Occipital lobe (tissue), 2 donors: ENCODE data around the gene ACTRT2. TPM values are rescaled to one million over a fixed set of nuclear protein-coding genes. Genes with fewer than 3 reads are reported as not detected.

Experiments used
- DNase-seq: peaks from one replicate; lab custom pipeline; 2025; lab: John Stamatoyannopoulos, UW
- total RNA-seq: library from RNA; depleted of rRNA; stranded (reverse); fragments of >200 nt; gene quantifications from one replicate; pipeline ENCODE4 v1.2.3, GENCODE V29; 2014

Gene ACTRT2
- not detected for total RNA-seq

DNA sequence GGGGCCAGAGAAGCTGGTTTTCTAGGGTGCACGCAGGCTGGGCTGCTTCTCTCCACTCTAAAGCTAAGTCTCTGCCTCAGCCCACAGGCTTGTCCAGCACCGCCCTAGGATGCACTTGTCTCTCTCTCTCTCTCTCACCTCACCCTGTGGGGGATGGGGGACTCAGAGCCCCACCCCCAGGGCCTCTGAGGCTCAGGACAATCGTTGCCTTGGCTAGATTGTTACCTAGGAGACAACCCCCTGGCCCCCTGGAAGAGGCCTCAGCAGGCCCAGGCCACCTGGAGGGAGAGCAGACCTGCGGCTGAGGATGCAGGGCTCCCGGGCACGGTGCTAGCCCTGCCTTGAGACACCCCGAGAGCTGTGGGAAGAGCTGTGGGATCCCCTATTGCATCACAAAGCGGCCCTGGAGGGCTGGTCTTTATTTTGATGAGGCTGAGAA lies at the start of gene ACTRT2:
TSS of gene ACTRT2 (plus strand) at position 235 of the 439 bp plus-strand sequence. CDS start 220 bp downstream, outside the sequence.
- no peak for DNase-seq

DNA sequence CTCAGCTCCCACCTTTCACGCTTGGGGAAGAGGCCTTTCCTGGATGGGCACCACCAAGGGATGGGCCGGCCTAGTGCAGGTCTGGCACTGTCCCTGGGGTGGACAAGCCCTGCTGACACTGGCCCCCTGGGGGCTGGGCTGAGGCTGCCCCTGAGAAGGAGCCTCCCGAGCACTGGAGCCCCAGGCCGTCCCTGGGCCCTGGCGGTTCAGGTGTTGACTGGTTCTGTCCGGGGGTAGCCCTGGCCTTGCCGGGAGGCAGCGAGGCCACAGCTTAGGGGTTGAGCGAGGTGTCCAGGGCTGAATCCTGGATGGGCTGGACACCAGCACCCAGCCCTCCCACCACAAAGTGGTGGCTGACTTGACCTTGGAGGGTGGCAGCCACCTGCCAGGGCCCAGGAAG lies 49.7 kb upstream of the ACTRT2 start:
- no peak for DNase-seq

DNA sequence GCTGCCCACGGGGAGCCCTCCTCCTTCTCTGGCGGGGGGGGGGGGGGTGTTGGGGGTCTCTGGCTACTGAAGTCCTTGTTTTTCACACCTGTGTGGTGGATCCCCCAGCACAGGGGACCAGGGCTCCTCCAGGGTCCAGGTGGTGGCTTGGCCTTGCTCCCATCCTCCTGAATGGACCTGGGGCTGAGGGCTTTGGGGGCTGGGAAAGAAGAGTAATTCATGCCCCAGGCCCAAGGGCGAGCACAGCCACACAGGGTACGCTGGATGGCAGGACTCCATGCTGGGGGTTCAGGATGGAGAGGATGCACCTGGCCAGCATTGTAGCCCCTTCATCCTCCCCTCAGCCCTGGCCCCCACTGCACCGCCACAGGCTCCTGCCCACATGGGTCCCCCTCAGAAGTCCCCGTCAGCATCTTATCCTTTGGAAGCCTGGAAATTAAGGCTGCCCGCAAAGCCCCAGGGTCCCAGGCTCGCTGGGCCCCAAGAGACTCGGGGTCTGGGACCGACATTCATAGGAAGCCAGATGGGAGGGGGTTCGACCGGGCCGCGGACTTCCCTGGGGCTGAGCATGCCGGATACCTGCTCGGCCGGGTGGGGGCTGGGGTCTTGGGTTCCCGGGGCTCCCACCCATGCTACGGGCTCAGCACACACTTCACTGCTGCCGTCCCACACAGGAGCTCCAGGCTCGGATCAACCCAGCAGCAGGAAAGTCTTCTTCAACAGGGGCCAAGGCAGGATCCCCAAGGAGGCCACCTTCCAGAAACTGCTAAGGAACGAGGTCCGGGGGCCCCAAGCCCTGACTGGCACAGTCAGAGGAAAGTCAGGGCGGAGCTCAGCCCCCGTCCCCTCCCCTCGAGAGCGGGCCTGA lies 49.0 kb upstream of the ACTRT2 start:
- no peak for DNase-seq

DNA sequence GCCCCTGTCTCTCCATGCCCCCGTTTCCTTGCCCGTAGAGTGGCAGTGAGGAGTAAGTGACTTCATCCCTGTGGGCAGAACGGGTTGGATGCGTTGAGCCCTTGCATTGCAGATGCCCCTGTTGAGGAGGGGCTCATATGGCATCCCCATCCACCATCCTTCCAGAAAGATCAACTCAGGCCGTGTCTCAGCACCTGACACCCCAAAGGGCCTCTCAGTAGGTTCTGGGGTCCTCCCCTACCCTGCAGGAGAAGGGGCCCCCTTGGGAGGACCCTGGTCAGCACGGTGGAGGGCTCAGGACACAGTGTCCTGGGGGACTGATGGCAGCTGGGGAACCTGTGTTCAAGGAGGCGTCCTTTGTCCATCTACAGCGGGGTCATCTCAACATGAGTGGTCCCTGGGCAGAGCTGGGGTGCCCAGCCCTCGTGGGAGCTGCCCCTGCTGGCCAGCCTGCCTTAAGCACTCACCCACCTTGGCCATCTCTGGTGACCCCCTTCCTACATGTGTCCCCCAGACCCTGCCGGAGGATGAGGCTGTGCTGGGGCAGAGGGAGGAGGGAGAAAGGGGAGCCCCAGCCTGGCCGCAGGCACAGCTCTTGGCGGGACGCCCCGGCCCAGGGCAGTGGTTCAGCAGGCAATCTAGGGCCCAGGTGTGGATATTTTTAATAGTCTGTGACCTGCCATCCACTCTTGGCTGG lies 48.2 kb upstream of the ACTRT2 start:
- no peak for DNase-seq

DNA sequence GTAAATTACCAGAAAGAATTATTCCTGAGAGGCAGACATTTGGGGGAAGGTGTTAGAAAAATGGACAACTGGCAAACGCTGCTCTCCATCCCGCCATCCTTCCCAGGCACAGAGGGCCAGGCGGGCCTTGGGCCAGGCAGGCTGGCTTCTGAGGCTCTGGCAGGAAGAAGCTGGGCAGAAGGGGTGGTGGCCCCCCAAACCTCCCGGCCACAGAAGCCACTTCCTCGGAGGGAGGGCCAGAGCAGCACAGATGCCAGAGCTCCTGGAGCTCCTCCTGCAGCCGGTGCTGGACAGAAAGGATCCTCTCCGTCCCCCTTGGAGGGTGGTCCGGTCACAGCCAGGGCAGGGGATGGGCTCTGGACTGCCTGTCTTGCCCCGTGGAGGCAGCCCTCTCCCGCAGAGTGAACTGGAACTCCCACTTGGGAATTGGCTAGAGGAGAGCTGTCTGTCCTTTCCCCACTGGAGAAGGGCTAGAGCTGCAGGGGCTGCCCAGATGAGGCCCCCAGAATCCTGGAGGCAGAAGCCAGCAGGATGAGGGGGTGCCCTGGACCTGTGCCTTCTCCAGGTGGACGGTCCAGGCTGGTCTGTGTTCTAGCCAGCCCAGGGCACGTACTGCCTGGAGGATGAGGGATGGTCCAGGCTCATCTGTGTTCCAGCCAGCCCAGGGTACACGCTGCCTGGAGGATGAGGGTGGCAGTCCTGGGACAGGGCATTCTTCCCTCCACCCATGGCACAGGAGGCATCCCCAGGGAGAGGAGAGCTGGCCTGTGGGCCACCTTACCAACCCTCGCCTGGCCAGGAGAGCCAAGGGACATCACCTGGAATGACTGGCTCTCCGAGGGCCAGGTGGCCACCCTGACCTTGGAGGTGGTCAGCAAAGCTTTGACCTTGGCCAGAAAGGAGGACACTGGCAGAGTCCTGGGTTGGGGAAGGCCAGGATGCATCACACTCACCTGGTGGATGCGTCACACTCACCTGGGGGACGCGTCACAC lies 47.4 kb upstream of the ACTRT2 start:
- no peak for DNase-seq

DNA sequence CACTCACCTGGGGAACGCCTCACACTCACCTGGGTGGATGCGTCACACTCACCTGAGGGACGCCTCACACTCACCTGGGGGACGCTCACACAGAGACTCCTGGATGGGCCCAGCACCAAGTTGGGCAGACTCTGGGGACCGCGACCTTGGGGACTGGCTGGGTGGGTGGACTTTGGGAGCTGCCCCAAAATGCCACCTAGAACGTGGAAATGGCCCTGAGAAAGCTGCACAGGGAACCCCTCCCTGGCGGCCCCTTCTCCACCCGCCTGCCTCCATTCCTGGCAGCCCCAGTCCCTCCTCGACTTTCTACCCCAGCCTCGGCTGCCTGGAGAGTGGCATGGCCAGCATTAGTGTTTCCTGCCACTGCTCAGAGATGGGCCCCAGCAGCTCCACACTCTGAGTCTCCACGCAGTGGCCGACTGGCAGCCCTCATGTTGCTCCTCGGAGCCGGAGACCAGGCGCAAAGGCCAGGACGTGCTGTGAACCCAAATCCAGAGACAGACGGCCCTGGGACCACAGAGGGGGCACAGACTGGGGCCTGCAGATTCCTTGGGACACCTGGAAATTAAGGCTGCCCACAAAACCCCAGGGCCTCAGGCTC lies 46.5 kb upstream of the ACTRT2 start:
- DNase-seq: no peak

DNA sequence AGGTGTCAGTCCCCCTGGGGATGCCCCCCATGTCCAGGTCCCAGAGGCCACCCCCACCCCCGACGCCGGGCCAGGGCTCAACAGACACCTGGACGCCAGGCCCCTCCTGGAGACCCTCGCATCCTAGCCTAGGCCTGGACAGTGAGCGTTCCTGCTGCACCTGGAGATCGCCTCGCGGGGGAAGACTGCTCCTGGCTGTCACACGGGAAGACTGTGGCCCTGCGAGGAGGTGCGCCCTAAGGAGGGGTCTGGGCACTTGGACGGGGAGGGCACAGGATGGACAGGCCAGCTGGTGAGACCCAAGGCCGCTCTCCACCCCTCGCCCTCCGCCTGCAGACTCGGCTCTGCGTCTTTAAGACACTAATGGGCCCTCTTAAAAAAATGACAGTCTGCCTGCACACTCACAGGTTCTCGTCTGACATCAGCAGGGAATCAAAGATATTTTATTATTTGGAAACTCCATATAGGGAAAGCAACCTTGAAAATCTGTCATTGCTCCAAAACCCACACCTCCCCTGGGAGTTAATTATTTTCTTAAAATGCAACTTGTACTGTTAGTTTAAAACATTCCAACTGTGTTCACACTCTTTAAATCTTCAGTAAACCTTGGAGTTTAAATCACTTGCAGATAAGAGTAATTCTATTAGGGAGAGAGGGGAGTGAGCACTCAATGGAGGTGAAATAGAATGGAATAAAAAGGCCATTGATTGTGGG lies 45.6 kb upstream of the ACTRT2 start:
- DNase-seq: no peak

DNA sequence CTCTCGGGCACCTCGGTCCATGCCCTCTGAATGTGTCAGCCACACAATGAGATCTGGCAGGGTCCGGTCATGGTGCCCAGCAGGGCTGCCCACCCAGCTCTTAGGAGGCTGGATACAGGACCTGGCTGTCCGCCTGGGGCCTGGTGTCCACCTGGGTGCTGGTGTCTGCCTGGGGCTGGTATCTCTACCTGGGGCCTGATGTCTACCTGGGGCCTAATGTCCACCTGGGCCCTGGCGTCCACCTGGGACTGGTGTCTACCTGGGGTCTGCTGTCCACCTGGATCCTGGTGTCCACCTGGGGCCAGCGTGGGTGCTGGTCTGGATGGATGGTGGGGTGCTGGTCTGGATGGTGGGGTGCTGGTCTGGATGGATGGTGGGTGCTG lies 45.1 kb upstream of the ACTRT2 start:
- DNase-seq: no peak

DNA sequence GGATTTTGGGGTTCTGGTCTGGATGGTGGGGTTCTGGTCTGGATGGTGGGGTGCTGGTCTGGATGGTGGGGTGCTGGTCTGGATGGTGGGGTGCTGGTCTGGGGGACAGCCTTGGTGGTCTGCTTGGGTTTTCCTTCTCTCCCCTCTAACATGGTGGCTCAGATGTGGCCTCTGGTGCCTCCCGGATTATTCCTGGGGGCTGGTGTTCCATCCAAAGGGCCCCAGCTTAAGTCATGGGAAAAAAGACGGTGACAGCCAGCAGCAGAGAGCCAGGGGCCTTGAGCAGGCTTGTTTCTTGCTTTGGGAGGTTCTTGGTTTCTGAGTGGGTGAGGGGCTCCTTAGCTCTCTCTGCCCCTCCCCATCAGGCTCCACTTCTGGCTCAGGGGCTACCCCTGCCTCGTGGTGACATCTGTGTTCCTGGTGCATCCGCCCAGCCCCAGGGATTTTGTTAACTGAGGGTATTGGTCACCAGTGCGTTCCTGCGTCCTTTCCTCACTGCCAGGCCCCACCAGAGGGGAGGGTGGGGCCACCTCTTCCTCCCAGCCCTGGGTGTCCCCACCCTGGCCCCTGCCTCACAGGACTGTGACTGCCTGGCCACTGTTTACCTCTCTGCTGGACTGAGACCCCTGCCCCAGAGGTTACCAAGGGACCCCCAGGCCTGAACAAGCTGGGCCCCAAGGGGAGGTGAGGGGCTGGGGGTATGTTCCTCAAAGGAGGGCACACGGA lies 43.2 kb upstream of the ACTRT2 start:
- no peak for DNase-seq

DNA sequence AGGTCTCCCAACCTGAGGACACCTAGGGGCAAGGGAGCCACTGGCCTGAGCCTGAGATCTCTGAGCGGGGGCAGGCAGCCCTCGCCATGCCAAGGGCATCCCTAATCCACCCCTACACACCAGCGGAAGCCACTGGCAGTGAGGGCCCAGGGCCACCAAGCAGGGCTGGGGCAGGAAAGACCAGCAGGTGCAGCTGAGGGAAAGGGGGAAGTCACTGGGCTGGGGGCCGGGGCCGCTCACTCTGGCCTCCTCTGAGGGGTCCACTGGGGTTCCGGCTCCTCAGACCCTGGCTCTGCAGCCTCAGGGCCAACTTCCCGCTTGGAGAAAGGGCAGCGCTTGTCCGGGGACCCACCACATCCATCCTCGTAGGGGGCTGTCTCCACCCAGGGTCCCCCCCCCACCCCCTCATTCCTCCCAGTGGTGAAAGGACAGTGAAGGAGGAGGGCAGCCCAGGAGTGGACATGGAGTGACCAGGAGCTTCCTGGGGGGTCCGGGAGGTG lies 42.5 kb upstream of the ACTRT2 start:
- no peak for DNase-seq

DNA sequence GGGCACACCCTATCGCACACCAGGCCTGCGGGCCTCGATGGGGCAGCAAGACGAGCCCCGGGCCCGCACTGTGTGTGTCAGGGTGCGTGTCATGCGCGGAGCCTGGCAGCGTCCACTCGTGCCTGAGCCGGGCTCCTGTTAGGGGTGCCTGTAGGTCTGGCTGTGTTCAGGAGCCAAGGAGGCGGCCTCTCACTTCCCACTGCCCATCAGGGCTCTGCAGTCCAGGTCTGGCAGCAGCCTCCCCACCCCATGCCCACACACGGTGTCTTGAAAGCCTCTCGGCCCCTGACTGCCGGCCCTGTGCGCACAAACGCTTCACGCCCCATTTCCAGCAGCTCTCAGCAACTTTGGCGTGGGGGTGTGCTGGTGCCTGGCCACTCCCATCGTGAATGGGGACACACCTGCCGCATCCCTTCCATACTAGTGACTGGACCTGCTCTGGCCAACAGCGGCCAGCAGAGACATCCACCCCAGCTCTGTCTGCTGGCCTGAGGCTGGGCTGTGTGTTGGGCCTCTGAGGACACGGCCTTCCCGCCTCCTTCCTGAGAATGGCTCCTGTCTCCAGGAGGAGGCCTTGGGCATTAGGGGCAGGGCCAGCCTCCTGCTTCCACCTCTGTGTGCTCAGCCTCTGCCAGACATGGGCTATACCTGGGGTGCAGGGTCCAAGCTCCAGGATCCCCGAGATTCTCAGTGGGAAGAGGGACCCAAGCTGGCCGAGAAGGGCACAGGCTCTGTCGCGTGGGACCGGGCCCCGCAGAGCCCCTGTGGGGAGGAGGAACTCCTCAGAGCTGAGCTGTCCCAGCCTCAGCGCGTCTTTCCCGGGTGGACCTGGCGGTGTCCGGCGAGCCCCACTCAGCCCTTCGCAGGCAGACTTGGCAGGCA lies 41.8 kb upstream of the ACTRT2 start:
- DNase-seq: no peak

DNA sequence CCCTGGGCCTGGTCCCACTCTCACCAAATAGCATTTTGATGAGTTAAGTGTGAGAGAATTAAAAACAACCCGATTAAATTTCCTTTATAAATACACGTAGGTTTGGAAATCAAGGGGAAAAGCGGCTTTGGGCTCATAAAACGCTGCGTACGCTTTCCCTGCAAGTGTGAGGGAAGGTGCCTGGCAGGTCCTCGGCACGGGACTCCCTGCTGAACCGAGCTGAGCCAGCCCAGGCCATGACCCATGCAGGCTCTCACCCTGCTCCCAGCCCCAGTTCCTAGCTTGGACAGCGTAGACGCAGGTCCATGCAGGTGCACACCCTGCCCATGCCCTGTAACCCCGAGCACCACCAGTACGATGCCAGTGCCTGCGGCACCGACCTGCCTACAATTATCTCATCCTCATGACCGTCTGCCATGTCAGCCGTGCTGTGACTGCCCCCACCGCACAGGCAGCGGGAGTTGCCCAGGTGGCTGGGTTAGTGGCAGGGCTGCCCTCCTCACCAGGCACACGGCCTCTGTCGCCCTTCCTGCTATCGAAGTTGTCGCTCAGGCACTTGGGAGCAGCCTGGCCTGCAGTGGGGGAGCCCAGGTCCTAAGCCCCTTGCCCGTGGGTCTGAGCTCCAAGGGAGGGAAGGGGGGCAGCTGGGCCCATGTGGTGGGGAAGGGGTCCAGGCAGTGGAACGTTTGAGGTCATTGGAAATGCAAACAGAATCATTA lies 41.0 kb upstream of the ACTRT2 start:
- DNase-seq: no peak

DNA sequence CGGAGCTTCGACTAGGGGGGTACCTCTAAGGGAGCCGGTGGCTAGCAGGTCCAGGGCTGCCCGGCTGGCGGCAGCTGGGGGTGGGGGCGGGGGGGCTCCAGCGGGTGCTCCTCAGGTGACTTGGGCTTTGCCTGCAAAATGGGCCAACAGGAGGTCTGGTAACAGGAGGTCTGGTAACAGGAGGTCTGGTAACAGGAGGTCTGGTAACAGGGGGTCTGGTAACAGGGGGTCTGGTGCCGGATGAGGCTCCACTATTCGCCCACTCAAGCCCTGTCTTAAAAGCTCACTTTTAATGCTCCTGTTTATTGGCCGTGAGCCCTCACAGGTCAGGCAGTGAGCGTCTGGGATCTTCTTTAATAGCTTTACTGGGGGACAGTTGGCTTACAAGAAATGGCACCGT lies 40.4 kb upstream of the ACTRT2 start:
- DNase-seq: no peak

DNA sequence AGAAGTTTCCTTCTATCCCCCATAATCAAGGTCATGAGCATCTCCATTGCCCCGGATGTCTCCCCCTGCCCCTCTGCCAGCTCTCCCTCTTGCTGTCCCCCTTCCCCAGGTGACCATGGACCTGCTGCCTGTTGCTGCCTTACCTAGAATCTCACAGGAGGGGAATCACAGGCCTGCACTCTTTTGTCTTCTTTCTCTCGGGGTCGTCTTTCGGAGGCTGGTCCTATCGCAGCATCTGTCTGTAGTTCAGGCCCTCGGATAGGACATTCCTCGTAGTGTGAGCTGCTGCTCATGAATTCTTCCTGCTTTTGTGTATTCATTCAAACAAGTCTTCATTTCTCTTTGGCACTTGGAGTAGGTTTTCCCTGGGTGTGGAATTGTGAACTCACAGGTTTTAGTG lies 39.9 kb upstream of the ACTRT2 start:
- DNase-seq: no peak

DNA sequence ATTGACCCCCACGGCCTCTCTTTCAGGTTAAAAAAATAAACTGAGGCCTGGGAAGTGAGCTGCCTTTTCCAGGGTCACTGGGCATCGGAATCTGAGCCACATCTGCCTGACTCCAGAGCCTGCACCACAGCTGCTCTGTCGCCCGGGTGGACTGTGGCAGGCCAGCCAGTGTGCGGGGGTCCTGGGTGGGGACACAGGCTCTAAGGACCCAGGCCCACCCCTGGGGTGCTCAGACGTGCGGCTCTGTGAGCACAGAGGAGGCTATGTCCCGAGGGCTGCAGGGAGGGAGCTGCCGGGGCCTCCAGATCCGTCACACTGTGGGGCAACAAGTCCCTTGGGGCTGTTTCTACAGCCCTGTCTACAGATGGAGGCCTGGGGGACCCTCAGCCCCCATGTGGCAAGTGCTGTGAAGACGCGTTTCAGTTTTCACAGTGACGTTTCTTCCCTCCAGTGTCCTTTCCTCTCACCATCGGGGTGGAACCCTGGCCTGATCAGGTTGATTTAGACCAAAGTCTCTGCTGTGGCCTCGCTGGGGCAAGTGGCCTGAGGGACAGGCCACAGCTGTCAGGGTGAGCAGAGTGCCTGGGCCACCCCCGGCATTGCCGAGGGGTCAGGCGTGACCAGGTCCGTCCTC lies 39.2 kb upstream of the ACTRT2 start:
- no peak for DNase-seq

DNA sequence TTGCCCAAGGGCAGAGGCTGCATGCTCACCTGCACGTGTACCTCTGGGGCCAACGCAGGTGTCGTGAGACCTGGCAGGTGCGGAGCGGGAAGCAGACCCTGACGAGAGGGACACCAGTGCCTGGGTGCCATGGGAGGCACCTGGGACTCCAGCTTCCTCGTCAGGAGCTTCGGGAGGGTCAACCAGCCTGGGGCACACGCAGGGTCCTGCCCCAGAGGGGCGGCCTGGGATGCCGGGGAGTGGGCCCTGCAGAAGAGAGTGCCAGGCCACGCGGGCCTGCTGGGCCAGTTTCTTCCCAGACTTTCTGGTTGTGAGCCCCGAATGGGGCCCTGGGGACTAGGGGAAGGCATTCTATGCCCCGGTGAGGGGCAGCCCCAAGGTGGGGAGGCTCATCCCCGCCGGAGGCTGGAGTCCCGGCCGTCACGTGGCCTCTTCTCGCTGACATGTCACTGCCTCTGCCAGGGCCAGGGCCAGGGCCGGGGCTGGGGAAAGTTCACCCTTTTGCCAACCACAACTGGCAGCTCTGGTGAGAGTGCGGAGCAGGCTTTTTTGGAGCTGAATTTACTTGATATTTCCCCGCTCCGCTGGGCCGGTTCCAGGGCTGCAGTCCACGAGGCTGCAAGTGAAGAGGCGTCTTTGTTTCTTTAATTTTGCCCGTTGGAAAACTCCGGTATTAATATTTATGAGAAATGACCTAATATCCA lies 38.5 kb upstream of the ACTRT2 start:
- peak; percentile 50 for DNase-seq

DNA sequence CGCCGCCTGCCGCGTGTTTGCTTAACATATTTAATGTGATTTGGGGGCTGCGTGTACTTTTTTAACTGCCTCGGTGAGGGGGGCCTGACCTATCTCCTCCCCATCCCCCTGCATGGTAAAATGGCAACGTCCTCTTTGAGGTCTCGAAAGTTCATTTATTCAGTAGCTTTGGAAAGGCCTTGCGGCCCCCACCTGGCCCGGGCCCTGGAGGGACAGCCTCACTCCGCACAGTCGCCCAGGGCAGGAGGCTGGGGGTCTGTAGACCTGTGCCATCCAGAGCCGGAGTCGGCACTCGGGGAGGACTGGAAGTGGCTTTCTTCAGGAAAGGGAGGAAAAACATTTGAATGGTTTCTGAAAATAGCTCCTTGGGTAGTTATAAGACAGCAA lies 38.0 kb upstream of the ACTRT2 start:
- no peak for DNase-seq
